Measurements from ENCODE around the gene CHD3.

CHD3 gene

GRCh38 chr17:7882629-7883028, 6.0 kb upstream of the CHD3 start:
- Histone ChIP-seq H3K36me3 (ENCODE audit: control insufficient read depth in 2 of 2, insufficient read depth in 1 of 2, low read length in 2 of 2) (peaks cover 29 to 46% of the 10 kb centered on the region in 2 experiments), H3K4me1 (ENCODE audit: control insufficient read depth, insufficient read depth, low read length) (peaks cover 11% of the 10 kb centered on the region), H3K27ac (ENCODE audit: extremely low read depth, low read depth, low read length) (no peak overlapping the region), H3K4me3 (ENCODE audit: low read depth, low read length) (no peak overlapping the region), H3K9me3 (ENCODE audit: control insufficient read depth, insufficient read depth, low read depth, low read length) (no peaks in the 10 kb centered on the region)
- POLR2A ChIA-PET = interaction anchor here (0.5 kb wide), 1 partner anchor 272 kb away, joined by 4 read pairs; no protein-coding TSS in a partner anchor
- TF ChIP-seq SCRT2 (tag by site-specific recombination; IDR thresholded peaks at IDR 0.05) = no peak
- TF ChIP-seq ZNF366 (tag by site-specific recombination; conservative IDR thresholded peaks at IDR 0.05) = 0 out of 2 replicates have a peak, but pooled peaks have one; percentile 22
- CTCF ChIA-PET = interaction anchor here (0.7 to 2.1 kb wide), 6 partner anchors 15 to 268 kb away, joined by 3 to 23 read pairs (median 4); partner anchors contain the start of gene FXR2

GRCh38 chr17:7883781-7884386, 4.7 kb upstream of the CHD3 start:
- CTCF ChIA-PET = interaction anchor here (0.6 to 2.1 kb wide), 6 partner anchors 14 to 175 kb away, joined by 3 to 23 read pairs (median 4); no protein-coding TSS in a partner anchor
- peak overlapping the region; percentile 55 for H3K4me3 ChIP-seq (ENCODE audit: low read depth, low read length)

More at GRCh38 chr17:7883781-7884386, 4.7 kb upstream of the CHD3 start:
- peaks cover 17 to 41% of the 10 kb centered on the region in 2 experiments for H3K36me3 ChIP-seq (ENCODE audit: control insufficient read depth in 2 of 2, insufficient read depth in 1 of 2, low read length in 2 of 2)
- POLR2A ChIA-PET = interaction anchor here (0.6 to 1.0 kb wide), 2 partner anchors 16 to 68 kb away, joined by 3 read pairs; no protein-coding TSS in a partner anchor
- peak overlapping the region; percentile 35; the same call in 1 of the 2 replicates for H3K27ac ChIP-seq (ENCODE audit: extremely low read depth, low read depth, low read length)
- no peaks in the 10 kb centered on the region for H3K9me3 ChIP-seq (ENCODE audit: control insufficient read depth, insufficient read depth, low read depth, low read length)
- TF ChIP-seq ZNF398 (tag by site-specific recombination; IDR thresholded peaks at IDR 0.05) = peak; percentile 83
- TF ChIP-seq KLF10 (tag by site-specific recombination; IDR thresholded peaks at IDR 0.05) = 0 out of 2 replicates have a peak, but pooled peaks have one; percentile 16
- no peak for TF ChIP-seq KLF8 (tag by site-specific recombination; IDR thresholded peaks at IDR 0.05)
- peak; percentile 98 for TF ChIP-seq PATZ1 (tag by site-specific recombination; IDR thresholded peaks at IDR 0.05)
- TF ChIP-seq ZSCAN4 (tag by site-specific recombination; IDR thresholded peaks at IDR 0.05) = peak; percentile 85
- peak; percentile 39; the same call in 1 of the 2 replicates for TF ChIP-seq ZNF341 (tag by site-specific recombination; IDR thresholded peaks at IDR 0.05; ENCODE audit: low read depth)
- TF ChIP-seq, protein P1, sequence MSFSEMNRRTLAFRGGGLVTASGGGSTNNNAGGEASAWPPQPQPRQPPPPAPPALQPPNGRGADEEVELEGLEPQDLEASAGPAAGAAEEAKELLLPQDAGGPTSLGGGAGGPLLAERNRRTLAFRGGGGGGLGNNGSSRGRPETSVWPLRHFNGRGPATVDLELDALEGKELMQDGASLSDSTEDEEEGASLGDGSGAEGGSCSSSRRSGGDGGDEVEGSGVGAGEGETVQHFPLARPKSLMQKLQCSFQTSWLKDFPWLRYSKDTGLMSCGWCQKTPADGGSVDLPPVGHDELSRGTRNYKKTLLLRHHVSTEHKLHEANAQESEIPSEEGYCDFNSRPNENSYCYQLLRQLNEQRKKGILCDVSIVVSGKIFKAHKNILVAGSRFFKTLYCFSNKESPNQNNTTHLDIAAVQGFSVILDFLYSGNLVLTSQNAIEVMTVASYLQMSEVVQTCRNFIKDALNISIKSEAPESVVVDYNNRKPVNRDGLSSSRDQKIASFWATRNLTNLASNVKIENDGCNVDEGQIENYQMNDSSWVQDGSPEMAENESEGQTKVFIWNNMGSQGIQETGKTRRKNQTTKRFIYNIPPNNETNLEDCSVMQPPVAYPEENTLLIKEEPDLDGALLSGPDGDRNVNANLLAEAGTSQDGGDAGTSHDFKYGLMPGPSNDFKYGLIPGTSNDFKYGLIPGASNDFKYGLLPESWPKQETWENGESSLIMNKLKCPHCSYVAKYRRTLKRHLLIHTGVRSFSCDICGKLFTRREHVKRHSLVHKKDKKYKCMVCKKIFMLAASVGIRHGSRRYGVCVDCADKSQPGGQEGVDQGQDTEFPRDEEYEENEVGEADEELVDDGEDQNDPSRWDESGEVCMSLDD (tag by site-specific recombination; IDR thresholded peaks at IDR 0.05) = peak; percentile 78
- 0 out of 2 replicates have a peak, but pooled peaks have one; percentile 30 for TF ChIP-seq SP7 (tag by site-specific recombination; IDR thresholded peaks at IDR 0.05)
- TF ChIP-seq ZNF223 (tag by site-specific recombination; IDR thresholded peaks at IDR 0.05) = no peak
- TF ChIP-seq ZNF366 (tag by site-specific recombination; conservative IDR thresholded peaks at IDR 0.05) = peak; percentile 32; the same call in 1 of the 2 replicates
- TF ChIP-seq MZF1 (tag by site-specific recombination; IDR thresholded peaks at IDR 0.05; ENCODE audit: borderline replicate concordance) = peak; percentile 40; the same call in 1 of the 2 replicates
- TF ChIP-seq ZNF558 (tag by site-specific recombination; IDR thresholded peaks at IDR 0.05) = 0 out of 2 replicates have a peak, but pooled peaks have one; percentile 23
- no peak for TF ChIP-seq ZNF639 (tag by site-specific recombination; IDR thresholded peaks at IDR 0.05)
- TF ChIP-seq ZNF76 (tag by site-specific recombination; IDR thresholded peaks at IDR 0.05; ENCODE audit: borderline replicate concordance, low read depth) = peak; percentile 39; the same call in 1 of the 2 replicates
- TF ChIP-seq ZNF335 (tag by site-specific recombination; conservative IDR thresholded peaks at IDR 0.05) = peak; percentile 65
- TF ChIP-seq, protein P2, sequence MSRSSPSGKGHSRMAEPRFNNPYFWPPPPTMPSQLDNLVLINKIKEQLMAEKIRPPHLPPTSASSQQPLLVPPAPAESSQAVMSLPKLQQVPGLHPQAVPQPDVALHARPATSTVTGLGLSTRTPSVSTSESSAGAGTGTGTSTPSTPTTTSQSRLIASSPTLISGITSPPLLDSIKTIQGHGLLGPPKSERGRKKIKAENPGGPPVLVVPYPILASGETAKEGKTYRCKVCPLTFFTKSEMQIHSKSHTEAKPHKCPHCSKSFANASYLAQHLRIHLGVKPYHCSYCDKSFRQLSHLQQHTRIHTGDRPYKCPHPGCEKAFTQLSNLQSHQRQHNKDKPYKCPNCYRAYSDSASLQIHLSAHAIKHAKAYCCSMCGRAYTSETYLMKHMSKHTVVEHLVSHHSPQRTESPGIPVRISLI (tag by site-specific recombination; IDR thresholded peaks at IDR 0.05) = peak; percentile 89
- peaks cover 22% of the 10 kb centered on the region for H3K4me1 ChIP-seq (ENCODE audit: control insufficient read depth, insufficient read depth, low read length)
